A673 (cell line): ENCODE measurements around the gene RAB27A.

Source experiments
- EZH2 ChIP-seq: fragments of 200-600 bp; sonication (generic); IDR thresholded peaks from 2 replicates; pipeline ENCODE4 v1.6.1; 2017; ENCODE audit warnings: borderline replicate concordance, low read depth, mild to moderate bottlenecking, mixed read lengths, antibody characterized with exemption, low read length; ENCODE audit not compliant: poor library complexity, severe bottlenecking
- TF ChIP-seq, protein P1 (sequence below): fragments of 300-800, 200-600 bp; sonication (generic); conservative IDR thresholded peaks from 2 replicates; pipeline ENCODE4 v1.5.1; 2017; ENCODE audit warnings: low read depth, mild to moderate bottlenecking, antibody characterized with exemption, low read length, moderate library complexity, mixed read lengths

GRCh38 chr15:55284426-55284825, 5.2 kb downstream of the RAB27A start:
- no peak for TF ChIP-seq EZH2
- TF ChIP-seq, protein P1, sequence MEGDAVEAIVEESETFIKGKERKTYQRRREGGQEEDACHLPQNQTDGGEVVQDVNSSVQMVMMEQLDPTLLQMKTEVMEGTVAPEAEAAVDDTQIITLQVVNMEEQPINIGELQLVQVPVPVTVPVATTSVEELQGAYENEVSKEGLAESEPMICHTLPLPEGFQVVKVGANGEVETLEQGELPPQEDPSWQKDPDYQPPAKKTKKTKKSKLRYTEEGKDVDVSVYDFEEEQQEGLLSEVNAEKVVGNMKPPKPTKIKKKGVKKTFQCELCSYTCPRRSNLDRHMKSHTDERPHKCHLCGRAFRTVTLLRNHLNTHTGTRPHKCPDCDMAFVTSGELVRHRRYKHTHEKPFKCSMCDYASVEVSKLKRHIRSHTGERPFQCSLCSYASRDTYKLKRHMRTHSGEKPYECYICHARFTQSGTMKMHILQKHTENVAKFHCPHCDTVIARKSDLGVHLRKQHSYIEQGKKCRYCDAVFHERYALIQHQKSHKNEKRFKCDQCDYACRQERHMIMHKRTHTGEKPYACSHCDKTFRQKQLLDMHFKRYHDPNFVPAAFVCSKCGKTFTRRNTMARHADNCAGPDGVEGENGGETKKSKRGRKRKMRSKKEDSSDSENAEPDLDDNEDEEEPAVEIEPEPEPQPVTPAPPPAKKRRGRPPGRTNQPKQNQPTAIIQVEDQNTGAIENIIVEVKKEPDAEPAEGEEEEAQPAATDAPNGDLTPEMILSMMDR, result no peak
